Fibroblast of mammary gland (primary cell): ENCODE results near the gene MCF2L.

Source experiments
- DNase-seq: peaks from one replicate; pipeline ENCODE4 v3.0.0-alpha.2; 2010; ENCODE audit warnings: low read depth
- H3K4me3 ChIP-seq: 2 replicates; pipeline ENCODE4 v1.5.1; 2011; ENCODE audit warnings: low read depth, mild to moderate bottlenecking, low read length, moderate library complexity; ENCODE audit not compliant: control insufficient read depth
- TF ChIP-seq, protein P1 (sequence below): conservative IDR thresholded peaks from 2 replicates; pipeline ENCODE4 v1.5.1; 2011; ENCODE audit warnings: low read depth, low read length, inconsistent platforms; ENCODE audit not compliant: control insufficient read depth, insufficient read depth

MCF2L gene

DNA sequence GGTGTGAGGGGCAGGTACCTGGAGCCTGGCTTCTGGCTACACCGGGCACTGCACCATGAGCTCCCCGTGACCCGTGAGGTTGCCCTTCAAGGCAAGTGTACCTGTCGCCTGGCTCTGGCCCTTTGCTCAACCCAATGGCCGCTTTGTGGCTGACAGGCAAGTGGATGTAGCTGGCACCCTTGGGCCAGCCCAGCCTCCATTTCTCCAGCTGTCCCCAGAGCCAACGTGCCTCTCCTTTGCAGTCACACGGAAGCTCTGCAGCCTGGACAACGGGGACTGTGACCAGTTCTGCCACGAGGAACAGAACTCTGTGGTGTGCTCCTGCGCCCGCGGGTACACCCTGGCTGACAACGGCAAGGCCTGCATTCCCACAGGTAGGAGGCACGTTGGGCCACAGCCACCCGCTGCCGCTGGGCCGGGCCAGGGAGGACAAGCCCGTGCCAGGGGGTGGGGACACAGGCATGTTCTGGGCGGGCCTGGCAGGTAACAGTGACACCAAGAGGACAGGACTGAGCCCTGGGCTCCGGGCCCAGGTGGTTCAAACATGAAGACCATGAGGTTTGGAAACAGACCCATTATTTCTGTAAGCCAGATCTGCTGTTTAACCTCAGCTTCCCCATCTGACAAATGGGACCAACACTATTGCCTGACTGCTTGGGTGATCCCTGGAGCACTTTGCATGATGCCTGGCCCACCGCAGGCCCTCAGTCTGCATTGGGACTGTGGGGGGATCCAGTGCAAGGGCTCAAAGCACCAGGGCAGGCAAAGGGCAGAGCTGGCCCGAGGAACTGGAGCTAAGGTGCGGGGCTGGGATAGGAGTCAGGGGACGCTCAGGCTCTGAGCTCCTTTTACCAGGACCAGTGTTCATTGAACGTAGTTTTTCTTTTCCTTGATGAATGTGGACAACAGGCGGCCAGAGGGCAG is 171.9 kb downstream of the MCF2L start:
- TF ChIP-seq, protein P1, sequence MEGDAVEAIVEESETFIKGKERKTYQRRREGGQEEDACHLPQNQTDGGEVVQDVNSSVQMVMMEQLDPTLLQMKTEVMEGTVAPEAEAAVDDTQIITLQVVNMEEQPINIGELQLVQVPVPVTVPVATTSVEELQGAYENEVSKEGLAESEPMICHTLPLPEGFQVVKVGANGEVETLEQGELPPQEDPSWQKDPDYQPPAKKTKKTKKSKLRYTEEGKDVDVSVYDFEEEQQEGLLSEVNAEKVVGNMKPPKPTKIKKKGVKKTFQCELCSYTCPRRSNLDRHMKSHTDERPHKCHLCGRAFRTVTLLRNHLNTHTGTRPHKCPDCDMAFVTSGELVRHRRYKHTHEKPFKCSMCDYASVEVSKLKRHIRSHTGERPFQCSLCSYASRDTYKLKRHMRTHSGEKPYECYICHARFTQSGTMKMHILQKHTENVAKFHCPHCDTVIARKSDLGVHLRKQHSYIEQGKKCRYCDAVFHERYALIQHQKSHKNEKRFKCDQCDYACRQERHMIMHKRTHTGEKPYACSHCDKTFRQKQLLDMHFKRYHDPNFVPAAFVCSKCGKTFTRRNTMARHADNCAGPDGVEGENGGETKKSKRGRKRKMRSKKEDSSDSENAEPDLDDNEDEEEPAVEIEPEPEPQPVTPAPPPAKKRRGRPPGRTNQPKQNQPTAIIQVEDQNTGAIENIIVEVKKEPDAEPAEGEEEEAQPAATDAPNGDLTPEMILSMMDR = no peak
- no peak for DNase-seq
- no peak overlapping the region for H3K4me3 ChIP-seq

DNA sequence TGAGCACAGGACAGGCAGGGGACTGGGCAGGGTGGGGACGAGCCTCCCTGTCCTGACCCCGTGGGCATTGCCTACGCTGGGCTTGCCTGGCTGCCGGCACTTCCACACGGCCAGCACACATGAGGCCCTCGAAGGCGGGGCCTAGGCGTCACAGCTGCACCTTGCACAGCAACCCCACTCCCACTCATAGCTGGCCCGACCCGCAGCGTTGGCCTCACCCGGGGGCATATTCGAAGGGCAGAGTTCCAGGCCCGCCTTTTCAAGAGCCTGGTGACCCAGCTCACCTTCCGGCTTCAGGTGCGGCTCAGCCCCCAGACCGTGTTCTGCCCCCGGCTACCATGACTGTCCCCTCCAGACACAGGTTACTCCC is 172.6 kb downstream of the MCF2L start:
- H3K4me3 ChIP-seq = no peak overlapping the region
- TF ChIP-seq, protein P1 = no peak
- DNase-seq = no peak

DNA sequence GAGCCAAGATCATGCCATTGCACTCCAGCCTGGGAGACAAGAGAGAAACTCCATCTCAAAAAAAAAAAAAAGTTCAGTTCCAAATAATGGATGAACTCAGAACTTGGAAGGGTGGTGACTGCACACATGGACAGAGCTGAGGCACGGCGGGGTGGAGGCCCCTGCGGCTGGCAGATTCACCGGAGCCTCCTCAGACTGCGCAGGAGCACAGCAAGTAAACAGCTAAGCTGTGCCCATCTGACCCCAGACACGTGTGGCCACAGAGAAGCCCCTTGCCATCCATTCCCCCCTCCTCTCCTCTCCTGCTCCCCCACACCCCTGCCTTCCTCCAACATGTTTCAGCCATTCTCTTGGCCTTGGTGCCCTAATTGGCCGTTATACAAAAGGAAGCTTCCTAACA is 173.9 kb downstream of the MCF2L start:
- DNase-seq = no peak
- TF ChIP-seq, protein P1 = no peak
- no peak overlapping the region for H3K4me3 ChIP-seq

DNA sequence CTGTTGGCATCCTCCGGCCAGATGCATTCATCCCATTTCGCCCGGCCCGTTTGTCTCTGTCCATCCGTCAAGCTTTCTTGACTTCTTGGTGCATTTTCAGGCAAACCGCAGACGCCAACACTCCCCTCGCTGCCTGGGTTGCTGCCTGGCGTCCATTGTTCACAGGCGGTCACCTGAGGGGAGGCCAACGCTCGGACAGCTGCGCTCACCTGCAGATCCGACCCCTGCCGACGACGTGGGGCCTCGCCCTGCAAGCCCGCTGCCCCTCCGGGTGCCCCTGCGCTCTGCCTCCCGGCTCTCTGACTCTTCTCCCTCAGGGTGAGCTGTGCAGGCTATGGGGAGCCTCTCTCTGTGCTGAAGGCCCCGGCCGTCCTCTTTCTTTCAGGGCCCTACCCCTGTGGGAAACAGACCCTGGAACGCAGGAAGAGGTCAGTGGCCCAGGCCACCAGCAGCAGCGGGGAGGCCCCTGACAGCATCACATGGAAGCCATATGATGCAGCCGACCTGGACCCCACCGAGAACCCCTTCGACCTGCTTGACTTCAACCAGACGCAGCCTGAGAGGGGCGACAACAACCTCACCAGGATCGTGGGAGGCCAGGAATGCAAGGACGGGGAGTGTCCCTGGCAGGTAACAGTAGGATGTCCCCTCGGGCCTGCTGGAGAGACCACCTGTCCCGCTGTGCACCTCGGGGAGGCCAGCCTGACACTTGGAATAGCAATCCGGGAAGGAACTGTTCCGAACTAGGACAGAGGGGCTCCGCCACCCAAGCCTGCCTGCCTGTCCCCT is 174.6 kb downstream of the MCF2L start:
- DNase-seq = no peak
- TF ChIP-seq, protein P1 = no peak
- no peak overlapping the region for H3K4me3 ChIP-seq

DNA sequence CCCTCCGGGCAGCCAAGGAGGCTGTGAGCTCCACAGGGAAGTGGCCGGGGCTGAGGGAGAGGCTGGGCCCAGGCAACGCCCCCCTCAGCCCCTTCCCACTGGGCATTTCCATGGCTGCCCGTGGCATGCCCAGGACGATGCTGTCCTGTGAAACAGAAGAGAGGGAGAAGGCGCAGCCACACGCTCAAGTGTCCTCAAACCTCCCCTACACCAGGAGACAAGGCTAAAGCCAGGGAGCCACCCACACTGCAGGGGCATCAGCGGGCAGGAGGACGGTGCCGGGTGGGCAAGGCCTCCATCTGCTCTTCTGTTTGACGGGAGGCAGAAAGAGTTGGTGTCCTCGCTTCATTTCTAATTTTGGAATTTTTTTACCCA is 175.2 kb downstream of the MCF2L start:
- H3K4me3 ChIP-seq = no peak overlapping the region
- no peak for DNase-seq
- TF ChIP-seq, protein P1 = no peak

DNA sequence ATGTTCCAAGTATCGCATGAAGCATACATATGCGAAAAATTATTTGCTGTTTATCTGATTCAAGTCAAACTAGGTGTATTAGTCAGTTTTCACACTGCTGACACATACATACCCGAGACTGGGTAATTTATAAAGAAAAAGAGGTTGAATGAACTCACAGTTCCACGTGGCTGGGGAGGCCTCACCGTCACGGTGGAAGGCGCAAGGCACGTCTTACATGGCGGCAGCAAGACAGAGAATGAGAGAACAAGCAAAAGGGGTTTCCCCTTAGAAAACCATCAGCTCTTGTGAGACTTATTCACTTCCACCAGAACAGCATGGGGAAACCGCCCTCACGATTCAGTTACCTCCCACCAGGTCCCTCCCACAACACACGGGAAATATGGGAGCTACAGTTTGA is 176.5 kb downstream of the MCF2L start:
- H3K4me3 ChIP-seq = no peak overlapping the region
- TF ChIP-seq, protein P1 = no peak
- DNase-seq = no peak
